Activated naive CD4-positive, alpha-beta T cell treated with anti-CD3 and anti-CD28 coated beads, Interleukin-2, amount 50 U/mL, for 16 hours (primary cell): ENCODE data around the gene TCF19.

Experiments
- DNase-seq: peaks from one replicate; pipeline ENCODE4 v3.0.0-alpha.2; 2020

Gene TCF19

DNA sequence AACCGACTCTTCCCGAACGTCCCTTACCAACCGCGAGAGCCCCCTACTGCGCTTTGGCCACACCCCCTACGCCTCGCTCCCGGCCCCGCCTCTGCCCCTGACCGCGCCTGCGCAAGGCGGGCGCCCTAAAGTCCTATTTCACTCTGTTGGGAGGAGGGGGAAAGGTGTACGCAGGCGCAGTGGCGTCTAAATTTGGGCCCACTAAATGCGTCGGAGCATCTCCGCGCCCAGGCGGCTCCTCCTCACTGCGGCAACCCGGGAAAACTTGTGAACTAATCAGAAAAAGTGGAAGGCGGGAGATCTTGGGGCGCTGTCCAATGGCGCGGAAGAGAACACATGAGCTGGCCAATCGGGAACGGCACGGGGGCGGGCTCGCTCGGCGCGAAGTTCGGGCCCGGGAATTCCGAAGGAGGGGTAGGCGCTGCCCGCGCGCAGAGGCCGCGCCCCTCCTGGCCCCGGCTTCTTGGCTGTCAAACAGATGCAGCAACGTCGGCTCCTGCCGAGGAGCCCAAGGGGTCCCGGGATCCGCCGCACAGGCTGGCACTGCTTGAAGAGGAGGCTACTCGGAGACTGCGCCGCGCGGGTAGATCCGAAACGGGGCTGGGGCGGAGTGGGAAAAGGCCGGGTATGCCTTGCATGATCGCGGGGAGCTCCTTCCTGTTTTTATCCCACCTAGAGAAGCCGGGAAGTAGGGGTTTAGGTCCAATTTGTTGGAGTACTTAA lies at the start of gene TCF19:
Gene TCF19, plus strand, starts transcription at position 450 of the 723 bp plus-strand sequence. CDS start 881 bp downstream, outside the sequence.
- DNase-seq = peak; percentile 99

GRCh38 chr6:31110825-31111582 lies 47.4 kb upstream of the TCF19 start:
- DNase-seq = no peak

DNA sequence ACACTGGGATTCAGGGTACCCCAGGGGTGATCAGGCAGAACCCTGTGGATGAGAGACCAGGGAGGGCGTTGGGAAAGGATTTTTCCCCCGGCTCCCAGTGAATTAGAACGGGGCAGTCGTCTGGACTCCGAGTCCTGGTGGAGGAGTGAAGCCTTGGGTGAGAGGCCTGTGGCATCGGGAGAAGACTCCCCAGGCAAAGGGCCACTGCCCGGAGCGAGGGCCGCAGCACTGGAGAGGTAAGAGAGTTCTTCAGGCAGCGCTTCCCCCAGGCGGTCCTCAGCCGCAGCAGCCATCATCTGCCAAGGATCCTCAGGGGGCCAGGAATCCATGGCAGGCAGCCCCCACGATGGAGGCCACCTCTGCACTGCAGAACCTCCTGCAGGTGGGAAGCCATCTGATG lies 46.7 kb upstream of the TCF19 start:
- no peak for DNase-seq

GRCh38 chr6:31112478-31112877 lies 45.9 kb upstream of the TCF19 start, which contains the start of gene C6orf15:
Gene C6orf15 (minus strand): TSS chr6:31112575. CDS start chr6:31112555, 20 bp downstream.
- DNase-seq = no peak

GRCh38 chr6:31113861-31114540 lies 44.4 kb upstream of the TCF19 start:
- no peak for DNase-seq

- DNase-seq = no peak
These were observed 43.9 kb upstream of the TCF19 start, which contains the start of gene PSORS1C1 for GRCh38 chr6:31114541-31114878. Gene PSORS1C1 (plus strand): TSS chr6:31114800. CDS start chr6:31129633, 14,833 bp downstream.

DNA sequence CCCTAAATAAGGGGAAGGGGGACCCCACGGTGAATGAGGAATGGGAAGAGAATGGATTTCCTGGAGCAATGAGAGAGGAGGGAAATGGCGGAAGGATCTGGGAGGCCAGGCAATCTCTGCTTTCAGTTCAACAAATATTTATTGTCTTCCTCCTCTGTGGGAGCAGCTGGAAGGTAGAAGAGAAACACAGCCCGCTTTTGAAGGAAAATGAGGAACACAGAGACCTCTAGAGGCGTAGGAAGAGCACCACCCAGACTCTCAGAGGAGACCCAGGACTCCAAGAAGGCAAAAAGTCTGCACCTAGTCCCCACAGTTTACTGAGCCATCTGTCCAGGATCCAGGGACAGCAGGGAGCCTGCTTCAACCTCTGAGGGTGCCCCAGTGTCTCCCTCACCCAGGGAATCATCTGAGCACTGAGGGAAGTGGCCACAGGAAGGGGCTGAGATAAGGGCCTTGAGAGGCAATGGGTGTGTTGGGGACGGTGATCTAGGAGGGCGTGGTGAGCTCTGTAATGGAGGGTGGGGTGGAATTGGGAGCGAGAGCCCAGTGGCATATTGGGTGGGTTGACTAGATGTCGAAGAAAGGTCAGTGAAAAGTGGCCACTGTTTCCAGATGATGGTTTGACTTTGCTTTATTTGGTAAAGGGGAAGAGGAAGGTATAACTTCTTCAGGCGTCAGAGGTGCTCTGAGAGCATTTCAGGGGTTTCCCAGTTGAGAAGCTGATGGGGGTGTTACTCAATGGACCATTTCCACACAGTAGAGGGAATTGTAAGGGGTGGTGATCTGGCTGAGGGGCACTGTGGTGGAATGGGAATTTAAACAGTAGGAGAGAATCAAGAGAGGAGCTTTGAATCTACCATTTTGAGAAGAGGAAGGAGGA lies 43.2 kb upstream of the TCF19 start:
- DNase-seq = no peak

DNA sequence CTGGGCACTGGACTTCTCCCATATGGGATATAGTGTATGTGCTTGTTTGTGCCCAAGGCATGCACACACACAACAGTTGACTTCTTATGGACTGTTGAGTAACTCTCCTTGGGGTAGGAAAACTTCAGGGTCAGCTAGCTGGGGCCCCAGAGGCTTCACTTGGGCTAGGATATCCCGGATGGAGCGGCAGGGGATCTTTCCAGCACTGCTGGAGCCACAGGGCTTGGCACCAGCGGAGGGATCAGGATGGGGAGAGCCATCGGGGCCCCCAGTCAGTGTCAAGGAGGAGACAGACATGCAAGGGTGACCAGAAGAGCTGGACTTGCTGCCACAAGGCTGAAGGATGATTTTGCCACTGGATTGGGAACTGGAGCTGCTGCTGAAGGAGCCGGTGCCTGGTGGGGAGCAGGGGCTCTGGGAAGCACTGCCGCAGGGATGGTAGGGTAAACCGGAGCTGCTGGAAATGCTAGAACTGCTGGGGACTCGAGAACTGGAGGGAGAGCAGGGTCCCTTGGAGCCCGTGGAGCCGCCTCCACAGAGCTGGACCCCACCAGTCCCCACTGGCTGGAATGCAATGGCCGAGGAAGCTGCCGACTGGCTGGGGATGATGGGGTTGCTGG lies 42.3 kb upstream of the TCF19 start:
- DNase-seq = no peak

DNA sequence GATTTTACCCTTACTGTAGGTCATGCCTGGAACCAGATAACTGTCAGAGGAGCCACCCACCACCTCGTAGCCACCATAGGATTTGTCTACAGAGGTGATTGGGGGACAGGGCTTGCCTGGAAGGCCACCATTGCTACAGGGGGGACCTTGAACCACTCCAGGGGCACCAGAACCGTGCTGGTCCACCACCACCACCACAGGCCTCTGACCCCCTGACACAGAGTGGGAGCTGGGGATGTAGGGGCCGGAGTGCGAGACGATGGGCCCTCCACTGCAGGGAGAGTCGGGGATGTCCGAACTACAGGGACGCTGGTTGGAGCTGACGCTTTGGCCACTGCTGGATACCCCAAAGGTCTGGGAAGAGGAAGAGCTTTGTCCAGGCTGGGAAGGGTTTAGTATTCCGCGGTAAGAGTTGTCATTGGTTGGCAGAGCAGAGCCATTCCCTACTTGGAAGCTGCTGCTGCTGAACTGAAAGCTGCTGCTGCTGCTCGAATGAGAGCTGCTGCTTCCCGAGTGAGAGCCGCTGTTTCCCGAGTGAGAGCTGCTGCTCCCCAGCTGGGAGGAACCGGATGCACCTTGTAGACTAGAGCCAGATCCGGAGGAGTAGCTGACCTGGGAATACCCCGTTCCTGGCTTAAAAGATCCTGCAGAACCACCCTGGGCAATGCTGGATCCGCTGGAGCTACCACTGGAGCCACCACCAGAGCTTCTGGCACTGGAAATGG lies 41.6 kb upstream of the TCF19 start:
- DNase-seq = no peak

- no peak for DNase-seq
These were observed 40.2 kb upstream of the TCF19 start for GRCh38 chr6:31118178-31118577.

- no peak for DNase-seq
These were observed 38.1 kb upstream of the TCF19 start, which contains the start of gene CDSN for GRCh38 chr6:31120151-31120915. Gene CDSN (minus strand): TSS chr6:31120446. CDS start chr6:31120419, 27 bp downstream.

DNA sequence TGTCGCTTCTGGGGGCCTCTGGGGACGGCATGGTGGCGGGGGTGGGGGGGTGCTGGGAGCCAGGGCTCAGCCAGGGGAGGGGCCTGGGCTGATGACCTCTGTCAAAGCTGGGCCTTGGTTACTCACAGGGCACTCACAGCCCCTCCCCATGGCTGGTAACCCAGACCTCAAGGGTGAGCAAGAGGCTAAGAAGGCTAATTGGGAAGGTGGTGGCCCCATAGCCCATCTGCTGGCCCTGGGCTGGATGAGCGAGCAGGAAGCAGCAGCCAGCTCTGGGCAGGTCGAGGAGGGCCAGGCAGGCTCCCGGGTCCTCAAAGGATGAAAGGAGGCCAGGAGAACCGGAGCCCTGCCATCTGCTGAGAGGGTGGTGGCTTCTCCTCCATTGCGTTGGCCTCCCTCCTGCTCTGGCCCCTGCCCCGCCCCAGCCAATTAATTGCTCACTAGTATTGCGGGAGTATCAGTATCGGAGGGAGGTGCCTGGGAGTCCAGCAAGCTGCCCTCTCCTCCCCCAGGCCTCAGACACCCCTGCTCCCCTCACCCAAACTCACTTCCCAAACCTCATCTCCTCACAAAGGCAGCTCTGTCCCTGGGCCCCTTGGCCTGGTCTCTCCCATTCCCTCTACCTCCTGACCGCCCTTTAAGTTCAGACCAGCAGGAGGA lies 37.1 kb upstream of the TCF19 start:
- DNase-seq = no peak

GRCh38 chr6:31122791-31123706 lies 35.3 kb upstream of the TCF19 start:
- DNase-seq = no peak

- DNase-seq = no peak
These were observed 33.2 kb upstream of the TCF19 start for GRCh38 chr6:31125162-31125561.

- no peak for DNase-seq
These were observed 32.6 kb upstream of the TCF19 start for GRCh38 chr6:31125586-31126363.

DNA sequence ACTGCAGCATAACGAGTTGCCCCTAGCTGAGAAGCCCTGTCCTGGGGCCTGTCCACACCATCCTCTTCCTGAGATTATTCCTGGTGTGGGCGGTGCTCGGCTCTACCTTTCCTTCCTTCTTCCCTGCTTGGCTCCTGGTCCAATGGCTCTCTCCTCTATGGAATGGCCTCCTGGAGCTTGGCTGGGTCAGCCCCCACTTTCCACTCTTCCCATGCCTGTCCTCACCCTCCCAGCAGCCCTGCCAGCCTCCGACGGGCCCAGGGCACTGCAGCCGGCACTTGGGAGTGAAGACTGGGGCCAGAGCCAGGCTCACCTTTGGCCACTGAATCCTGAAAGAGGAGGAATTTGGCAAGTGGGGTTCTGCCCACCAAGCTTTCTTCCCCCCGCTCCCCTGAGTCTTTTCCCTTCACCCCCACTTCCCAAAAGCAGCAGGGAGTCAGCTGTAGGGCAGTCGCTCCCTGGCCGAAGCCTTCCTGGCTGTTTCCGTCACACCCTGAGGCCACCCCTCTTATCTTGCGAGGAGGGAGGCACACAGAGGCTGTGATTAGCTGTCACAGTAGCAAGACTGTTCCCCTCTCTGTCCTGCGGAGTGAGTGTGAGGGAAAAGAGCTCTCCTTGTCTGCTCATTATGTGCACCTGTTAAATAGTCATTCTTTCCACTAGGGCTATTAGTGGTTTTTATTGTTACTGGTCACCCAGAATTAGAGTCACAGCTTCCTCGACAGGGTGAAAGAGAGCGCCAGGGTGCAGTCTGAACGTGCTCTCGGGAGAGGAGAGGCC lies 31.8 kb upstream of the TCF19 start:
- no peak for DNase-seq

DNA sequence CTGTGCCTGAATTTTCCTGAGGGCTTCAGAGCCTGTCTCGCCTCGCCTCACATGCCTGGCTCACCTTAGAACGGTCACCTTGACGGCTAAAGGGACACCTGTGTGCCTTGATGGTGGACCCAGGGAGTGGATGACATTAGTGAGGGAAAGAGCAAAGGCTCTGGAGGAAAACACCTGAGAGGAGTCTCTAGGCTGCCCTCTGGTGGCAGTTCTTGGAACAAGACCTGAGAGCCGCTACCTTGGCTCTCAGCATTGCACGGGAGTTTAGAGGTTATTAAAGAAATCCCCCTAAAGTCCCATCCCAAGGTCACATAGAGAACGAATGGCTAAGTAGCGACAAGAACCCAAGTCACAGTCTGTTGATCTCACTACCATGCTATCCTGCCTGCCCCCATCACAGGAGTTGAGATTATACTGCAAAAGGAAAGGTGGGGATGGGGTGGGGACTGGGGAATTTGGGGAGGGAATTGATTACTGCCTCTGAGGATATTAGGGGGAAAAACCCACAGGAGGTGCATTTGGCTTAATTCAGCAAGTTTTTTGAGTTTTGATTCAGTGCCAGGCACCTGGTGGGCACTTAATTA lies 30.2 kb upstream of the TCF19 start:
- DNase-seq = peak; percentile 76
